Measurements from ENCODE around the gene TEX264. TPM values are rescaled to one million over a fixed set of nuclear protein-coding genes. Genes with fewer than 3 reads are reported as not detected.

Gene TEX264
- polyA plus RNA-seq, 1 donor (not counting 4 experiments of a cell fraction or from before 2014, with no cell fraction given), result 35.8 TPM

- TF ChIP-seq, protein P1, sequence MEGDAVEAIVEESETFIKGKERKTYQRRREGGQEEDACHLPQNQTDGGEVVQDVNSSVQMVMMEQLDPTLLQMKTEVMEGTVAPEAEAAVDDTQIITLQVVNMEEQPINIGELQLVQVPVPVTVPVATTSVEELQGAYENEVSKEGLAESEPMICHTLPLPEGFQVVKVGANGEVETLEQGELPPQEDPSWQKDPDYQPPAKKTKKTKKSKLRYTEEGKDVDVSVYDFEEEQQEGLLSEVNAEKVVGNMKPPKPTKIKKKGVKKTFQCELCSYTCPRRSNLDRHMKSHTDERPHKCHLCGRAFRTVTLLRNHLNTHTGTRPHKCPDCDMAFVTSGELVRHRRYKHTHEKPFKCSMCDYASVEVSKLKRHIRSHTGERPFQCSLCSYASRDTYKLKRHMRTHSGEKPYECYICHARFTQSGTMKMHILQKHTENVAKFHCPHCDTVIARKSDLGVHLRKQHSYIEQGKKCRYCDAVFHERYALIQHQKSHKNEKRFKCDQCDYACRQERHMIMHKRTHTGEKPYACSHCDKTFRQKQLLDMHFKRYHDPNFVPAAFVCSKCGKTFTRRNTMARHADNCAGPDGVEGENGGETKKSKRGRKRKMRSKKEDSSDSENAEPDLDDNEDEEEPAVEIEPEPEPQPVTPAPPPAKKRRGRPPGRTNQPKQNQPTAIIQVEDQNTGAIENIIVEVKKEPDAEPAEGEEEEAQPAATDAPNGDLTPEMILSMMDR (optimal IDR thresholded peaks at IDR 0.05 in 1 of 3, IDR thresholded peaks at IDR 0.05 in 1 of 3, conservative IDR thresholded peaks at IDR 0.05 in 1 of 3; ENCODE audit: extremely low read depth in 1 of 3, insufficient read depth in 2 of 3, low read length in 3 of 3), result no peak
- TF ChIP-seq EZH2 (IDR thresholded peaks at IDR 0.05; ENCODE audit: low read length), result no peak
- no peak overlapping the region for H3K4me2 ChIP-seq (ENCODE audit: control insufficient read depth, extremely low read depth, insufficient read depth, low read depth, low read length)
- H2AFZ ChIP-seq (ENCODE audit: control insufficient read depth, low read length), result no peak overlapping the region
- no peaks in the 10 kb centered on the region for H3K27me3 ChIP-seq (ENCODE audit: control insufficient read depth, extremely low read depth, insufficient read depth, low read length)
- H3K36me3 ChIP-seq (ENCODE audit: control insufficient read depth in 2 of 2, extremely low read depth in 1 of 2, insufficient read depth in 2 of 2, low read length in 2 of 2), result peaks cover 2 to 18% of the 10 kb centered on the region in 2 experiments
- no peak overlapping the region for H3K4me3 ChIP-seq (ENCODE audit: control insufficient read depth in 2 of 3, extremely low read depth in 1 of 3, insufficient read depth in 2 of 3, low read depth in 1 of 3, low read length in 3 of 3)
- peaks cover 9% of the 10 kb centered on the region for H3K9me1 ChIP-seq (ENCODE audit: control insufficient read depth, extremely low read depth, insufficient read depth, low read length)
- H4K20me1 ChIP-seq (ENCODE audit: control insufficient read depth, extremely low read depth, insufficient read depth, low read length), result no peaks in the 10 kb centered on the region
- no peak overlapping the region for H3K9ac ChIP-seq (ENCODE audit: control insufficient read depth, extremely low read depth, insufficient read depth, low read length)
- peaks cover 58% of the 10 kb centered on the region for H3K4me1 ChIP-seq (ENCODE audit: control insufficient read depth, extremely low read depth, insufficient read depth, low read length)
- FAIRE-seq (no peak), DNase-seq (ENCODE audit: low read depth, low spot score) (no peak)
- no peaks in the 10 kb centered on the region for H3K9me3 ChIP-seq (ENCODE audit: control insufficient read depth, low read depth, low read length)
- peaks cover 14% of the 10 kb centered on the region for H3K79me2 ChIP-seq (ENCODE audit: control insufficient read depth, insufficient read depth, low read length)
- dilution Hi-C loops (cut with MboI; ENCODE audit: extremely low pct_ligation_motif_present, low sequenced_read_pairs), result no loop called here
- H3K27ac ChIP-seq (ENCODE audit: control insufficient read depth, insufficient read depth, low read length), result no peak overlapping the region
Observed at GRCh38 chr3:51676102-51676640, 5.1 kb downstream of the TEX264 start.

GRCh38 chr3:51677358-51677757, 6.3 kb downstream of the TEX264 start:
- TF ChIP-seq, protein P1 (optimal IDR thresholded peaks at IDR 0.05 in 1 of 3, IDR thresholded peaks at IDR 0.05 in 1 of 3, conservative IDR thresholded peaks at IDR 0.05 in 1 of 3; ENCODE audit: extremely low read depth in 1 of 3, insufficient read depth in 2 of 3, low read length in 3 of 3), result no peak
- TF ChIP-seq EZH2 (IDR thresholded peaks at IDR 0.05; ENCODE audit: low read length), result no peak
- Histone ChIP-seq H3K27ac (ENCODE audit: control insufficient read depth, insufficient read depth, low read length) (no peak overlapping the region), H3K4me3 (ENCODE audit: control insufficient read depth in 2 of 3, extremely low read depth in 1 of 3, insufficient read depth in 2 of 3, low read depth in 1 of 3, low read length in 3 of 3) (no peak overlapping the region), H3K4me2 (ENCODE audit: control insufficient read depth, extremely low read depth, insufficient read depth, low read depth, low read length) (no peak overlapping the region), H3K27me3 (ENCODE audit: control insufficient read depth, extremely low read depth, insufficient read depth, low read length) (no peaks in the 10 kb centered on the region), H3K9me3 (ENCODE audit: control insufficient read depth, low read depth, low read length) (no peaks in the 10 kb centered on the region), H4K20me1 (ENCODE audit: control insufficient read depth, extremely low read depth, insufficient read depth, low read length) (no peaks in the 10 kb centered on the region), H3K36me3 (ENCODE audit: control insufficient read depth in 2 of 2, extremely low read depth in 1 of 2, insufficient read depth in 2 of 2, low read length in 2 of 2) (peaks cover 2 to 18% of the 10 kb centered on the region in 2 experiments), H3K9ac (ENCODE audit: control insufficient read depth, extremely low read depth, insufficient read depth, low read length) (no peak overlapping the region), H3K79me2 (ENCODE audit: control insufficient read depth, insufficient read depth, low read length) (peaks cover 14% of the 10 kb centered on the region), H3K9me1 (ENCODE audit: control insufficient read depth, extremely low read depth, insufficient read depth, low read length) (peaks cover 9% of the 10 kb centered on the region), H3K4me1 (ENCODE audit: control insufficient read depth, extremely low read depth, insufficient read depth, low read length) (peaks cover 63% of the 10 kb centered on the region), H2AFZ (ENCODE audit: control insufficient read depth, low read length) (no peak overlapping the region)
- dilution Hi-C loops (cut with MboI; ENCODE audit: extremely low pct_ligation_motif_present, low sequenced_read_pairs), result no loop called here
- DNase-seq (ENCODE audit: low read depth, low spot score) (no peak), FAIRE-seq (no peak)

Measured in keratinocyte (primary cell).